GM12865 (cell line): ENCODE data around the gene CLCA4.

ENCODE experiments used
- DNase-seq: peaks from one replicate; pipeline ENCODE4 v3.0.0; 2010; ENCODE audit warnings: low read depth
- H3K4me3 ChIP-seq: 2 replicates; pipeline ENCODE4 v1.5.1; 2011; ENCODE audit warnings: mild to moderate bottlenecking, low read depth, low read length, control low read depth
- CTCF ChIP-seq: IDR thresholded peaks from 2 replicates; pipeline ENCODE4 v1.5.1; 2011; ENCODE audit warnings: low read length, control low read depth, low read depth, inconsistent platforms; ENCODE audit not compliant: insufficient read depth; ENCODE audit errors: missing control alignments

The CLCA4 gene

GRCh38 chr1:86516335-86516734 lies 30.5 kb upstream of the CLCA4 start:
- no peak for TF ChIP-seq CTCF
- no peak for DNase-seq
- no peak overlapping the region for H3K4me3 ChIP-seq

- TF ChIP-seq CTCF, result no peak
- H3K4me3 ChIP-seq, result no peak overlapping the region
- DNase-seq, result no peak
Measured at GRCh38 chr1:86517336-86517735, 29.5 kb upstream of the CLCA4 start.

GRCh38 chr1:86520789-86521521 lies 25.9 kb upstream of the CLCA4 start:
- no peak for DNase-seq
- TF ChIP-seq CTCF, result no peak
- no peak overlapping the region for H3K4me3 ChIP-seq

GRCh38 chr1:86521522-86521891 lies 25.4 kb upstream of the CLCA4 start:
- DNase-seq, result no peak
- no peak for TF ChIP-seq CTCF
- H3K4me3 ChIP-seq, result no peak overlapping the region

GRCh38 chr1:86522240-86522639 lies 24.6 kb upstream of the CLCA4 start:
- H3K4me3 ChIP-seq, result no peak overlapping the region
- DNase-seq, result no peak
- TF ChIP-seq CTCF, result no peak

GRCh38 chr1:86523670-86524354 lies 23.1 kb upstream of the CLCA4 start:
- TF ChIP-seq CTCF, result no peak
- H3K4me3 ChIP-seq, result no peak overlapping the region
- DNase-seq, result no peak
